ENCODE results near the gene ZNF219.

The ZNF219 gene

DNA sequence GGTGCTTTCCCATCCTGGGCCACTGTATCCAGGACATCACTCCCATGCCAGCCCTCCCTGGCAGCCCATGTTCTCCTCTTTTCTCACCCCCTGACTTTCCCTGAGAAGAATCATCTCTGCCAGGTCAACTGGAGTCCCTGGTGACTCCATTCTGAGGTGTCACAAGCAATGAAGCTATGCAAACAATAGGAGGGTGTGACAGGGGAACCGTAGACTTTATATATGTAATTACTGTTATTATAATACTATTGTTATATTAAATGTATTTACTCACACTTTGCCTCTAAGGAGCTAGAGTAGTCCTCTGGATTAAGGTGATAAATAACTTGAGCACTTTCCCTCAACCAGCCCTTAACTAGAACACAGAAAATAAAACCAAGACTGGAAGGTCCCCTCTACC lies 9.2 kb downstream of the ZNF219 start:
- DNase-seq (ENCODE audit: extremely low spot score, insufficient read length, low read depth) (no peak), FAIRE-seq (no peak)

DNA sequence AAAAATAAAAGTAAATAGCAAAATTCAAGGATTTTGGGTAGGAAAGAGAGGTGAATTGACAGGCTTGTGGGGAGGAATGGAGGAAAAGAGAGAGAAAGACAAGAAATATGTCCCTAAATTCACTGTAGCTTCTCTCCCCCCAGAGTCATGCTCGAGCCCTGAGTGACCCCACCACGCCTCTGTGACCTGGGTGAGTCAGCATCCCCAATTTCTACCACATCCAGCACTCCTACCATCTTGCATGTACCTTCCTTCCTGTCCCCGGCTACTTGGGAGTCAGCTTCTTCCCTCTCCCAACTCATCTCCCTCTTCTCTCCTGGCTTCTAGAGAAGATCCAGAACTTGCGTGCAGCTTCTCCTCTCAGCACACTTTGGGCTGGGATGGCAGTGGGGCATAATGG lies 9.8 kb downstream of the ZNF219 start:
- FAIRE-seq (no peak), DNase-seq (ENCODE audit: extremely low spot score, insufficient read length, low read depth) (no peak)

DNA sequence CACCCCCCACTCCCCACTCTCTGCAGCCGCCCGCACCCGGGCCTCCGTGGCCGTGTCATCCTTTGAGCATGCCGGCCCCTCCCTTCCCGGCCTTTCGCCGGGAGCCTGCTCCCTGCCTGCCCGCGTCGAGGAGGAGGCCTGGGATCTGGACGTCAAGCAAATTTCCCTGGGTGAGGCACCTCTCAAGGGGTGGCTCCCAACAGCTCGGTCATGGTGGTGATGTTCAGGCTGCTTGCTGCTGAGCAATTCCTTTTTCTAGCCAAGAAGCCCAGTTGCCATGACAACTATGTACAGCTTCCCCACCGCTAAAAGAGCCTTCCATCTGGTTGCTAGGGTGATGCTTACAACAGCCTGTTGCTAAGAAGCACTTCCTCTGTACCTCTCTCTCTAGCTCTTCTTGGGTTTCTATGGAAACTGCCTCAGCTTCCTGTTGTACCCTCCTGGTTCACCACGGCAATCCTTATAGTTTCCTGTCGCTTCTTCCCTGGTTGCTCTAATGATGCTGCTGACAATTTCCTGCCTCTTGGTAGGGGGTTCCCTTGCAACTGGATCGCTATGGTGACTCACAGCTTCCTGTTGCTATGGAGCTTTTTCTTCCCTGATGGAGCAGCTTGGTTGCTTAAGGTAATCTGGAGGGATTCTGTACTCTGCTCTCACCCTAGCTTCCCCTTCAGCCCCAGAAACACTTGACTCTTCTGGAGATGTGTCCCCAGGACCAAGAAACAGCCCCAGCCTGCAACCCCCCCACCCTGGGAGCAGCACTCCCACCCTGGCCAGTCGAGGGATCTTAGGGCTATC lies 11.0 kb downstream of the ZNF219 start:
- FAIRE-seq (peak; percentile 75), DNase-seq (ENCODE audit: extremely low spot score, insufficient read length, low read depth) (no peak)

DNA sequence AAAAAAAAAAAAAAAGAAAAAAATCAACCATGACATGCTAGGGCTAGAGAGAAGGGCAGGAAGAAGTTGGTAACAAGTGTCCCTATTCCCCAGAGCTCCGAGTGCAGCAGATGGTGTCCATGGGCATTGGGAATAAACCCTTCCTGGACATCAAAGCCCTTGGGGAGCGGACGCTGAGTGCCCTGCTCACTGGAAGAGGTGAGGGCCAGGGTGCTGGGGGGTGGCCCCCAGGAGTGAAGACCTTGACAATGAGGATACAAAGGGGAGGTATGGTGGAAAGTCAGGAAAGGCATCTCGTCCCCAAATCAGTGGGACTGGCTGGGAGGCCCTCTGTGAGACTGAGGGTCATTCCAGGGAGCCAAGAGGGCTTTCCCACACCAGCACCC lies 11.6 kb downstream of the ZNF219 start:
- DNase-seq (ENCODE audit: extremely low spot score, insufficient read length, low read depth) = no peak
- FAIRE-seq = no peak

DNA sequence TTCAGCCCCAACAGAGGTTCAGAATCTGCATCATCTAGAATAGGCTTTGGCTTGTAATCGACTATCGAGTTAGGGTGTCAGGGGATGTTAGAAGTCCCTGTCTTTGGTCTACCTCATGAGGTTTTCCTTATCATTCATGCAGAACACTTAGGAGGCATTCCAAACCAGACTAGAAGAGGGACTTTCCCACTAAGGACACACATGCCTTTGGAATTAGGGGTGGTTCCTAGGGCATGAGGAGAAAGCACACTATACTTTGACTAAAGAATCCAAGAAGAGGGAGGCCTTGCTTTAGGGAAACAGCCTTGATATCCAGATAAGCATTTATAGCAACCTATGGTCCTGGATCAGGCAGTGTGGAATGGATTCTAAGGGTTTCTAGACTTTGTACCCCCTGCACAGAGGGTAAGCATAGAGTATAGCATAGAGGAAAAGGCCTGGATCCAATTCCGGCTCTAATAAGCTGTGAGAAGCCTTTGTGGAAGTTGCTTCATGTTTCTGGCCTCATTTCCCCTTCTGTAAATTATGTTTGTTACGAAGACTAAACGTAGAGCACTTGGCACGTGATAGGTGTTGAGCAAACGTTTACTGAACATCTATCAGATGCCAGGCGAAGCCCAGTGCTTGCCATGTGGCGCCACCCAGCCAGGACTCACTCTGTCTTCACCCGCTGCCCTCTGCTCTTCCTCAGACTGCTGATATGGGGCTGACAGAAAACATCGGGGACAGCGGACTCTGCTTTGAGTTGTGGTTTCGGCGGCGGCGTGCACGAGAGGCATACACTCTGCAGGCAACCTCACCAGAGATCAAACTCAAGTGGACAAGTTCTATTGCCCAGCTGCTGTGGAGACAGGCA lies 13.2 kb downstream of the ZNF219 start:
- DNase-seq (ENCODE audit: extremely low spot score, insufficient read length, low read depth) = no peak
- FAIRE-seq = no peak

DNA sequence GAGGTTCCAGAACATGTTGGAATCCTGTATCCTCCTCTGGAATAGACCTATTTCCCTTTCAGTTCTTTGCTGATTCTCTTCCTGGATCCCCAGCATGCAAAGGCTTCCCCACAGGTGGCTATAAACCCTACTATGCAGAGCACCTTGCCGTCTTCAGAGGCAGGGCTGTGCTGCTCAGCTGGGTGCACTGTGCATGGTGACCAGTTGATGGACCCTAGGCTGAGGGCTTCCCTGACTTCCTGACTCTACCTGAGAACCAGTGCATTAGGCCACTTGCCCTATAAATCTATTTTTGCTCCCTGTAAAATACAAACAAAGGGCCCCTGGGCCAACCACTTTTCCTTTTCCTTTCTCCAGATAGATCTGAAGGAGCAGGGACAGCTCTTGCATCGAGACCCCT lies 14.1 kb downstream of the ZNF219 start:
- DNase-seq (ENCODE audit: extremely low spot score, insufficient read length, low read depth) (no peak), FAIRE-seq (no peak)

DNA sequence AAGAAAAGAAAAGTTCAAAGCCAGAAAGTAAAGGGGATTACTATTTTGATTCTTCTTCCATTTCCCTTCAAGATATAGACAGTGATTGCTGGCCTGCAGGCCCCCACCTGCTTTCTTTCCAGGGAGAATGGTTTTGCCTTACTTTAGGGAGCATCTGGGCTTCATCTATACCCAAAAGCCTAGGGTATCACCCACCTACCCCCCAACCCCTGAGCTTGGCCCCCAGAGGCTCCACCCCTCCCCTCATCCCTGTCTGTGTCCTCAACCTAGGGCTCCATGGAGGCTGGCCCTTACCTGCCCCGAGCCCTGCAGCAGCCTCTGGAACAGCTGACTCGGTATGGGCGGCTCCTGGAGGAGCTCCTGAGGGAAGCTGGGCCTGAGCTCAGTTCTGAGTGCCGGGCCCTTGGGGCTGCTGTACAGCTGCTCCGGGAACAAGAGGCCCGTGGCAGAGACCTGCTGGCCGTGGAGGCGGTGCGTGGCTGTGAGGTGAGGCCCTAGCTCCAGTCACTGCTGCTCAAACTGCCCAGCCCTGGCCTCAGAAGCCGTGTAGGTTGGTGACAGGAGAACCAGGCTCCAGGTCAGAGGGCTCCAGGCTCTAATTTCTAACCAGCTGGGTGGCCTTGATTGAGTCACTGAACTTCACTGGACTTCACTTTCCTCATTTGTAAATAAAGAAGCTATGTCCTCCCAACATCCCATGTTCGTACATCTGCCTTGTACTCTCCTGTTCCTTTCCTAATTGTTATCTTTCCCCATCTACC lies 14.7 kb downstream of the ZNF219 start:
- DNase-seq (ENCODE audit: extremely low spot score, insufficient read length, low read depth) (no peak), FAIRE-seq (no peak)

DNA sequence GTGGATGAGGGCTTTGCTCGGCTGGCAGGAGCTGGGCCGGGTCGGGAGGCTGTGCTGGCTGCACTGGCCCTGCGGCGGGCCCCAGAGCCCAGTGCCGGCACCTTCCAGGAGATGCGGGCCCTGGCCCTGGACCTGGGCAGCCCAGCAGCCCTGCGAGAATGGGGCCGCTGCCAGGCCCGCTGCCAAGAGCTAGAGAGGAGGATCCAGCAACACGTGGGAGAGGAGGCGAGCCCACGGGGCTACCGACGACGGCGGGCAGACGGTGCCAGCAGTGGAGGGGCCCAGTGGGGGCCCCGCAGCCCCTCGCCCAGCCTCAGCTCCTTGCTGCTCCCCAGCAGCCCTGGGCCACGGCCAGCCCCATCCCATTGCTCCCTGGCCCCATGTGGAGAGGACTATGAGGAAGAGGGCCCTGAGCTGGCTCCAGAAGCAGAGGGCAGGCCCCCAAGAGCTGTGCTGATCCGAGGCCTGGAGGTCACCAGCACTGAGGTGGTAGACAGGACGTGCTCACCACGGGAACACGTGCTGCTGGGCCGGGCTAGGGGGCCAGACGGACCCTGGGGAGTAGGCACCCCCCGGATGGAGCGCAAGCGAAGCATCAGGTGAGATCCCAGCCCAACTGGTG lies 16.8 kb downstream of the ZNF219 start:
- FAIRE-seq (no peak), DNase-seq (ENCODE audit: extremely low spot score, insufficient read length, low read depth) (no peak)

DNA sequence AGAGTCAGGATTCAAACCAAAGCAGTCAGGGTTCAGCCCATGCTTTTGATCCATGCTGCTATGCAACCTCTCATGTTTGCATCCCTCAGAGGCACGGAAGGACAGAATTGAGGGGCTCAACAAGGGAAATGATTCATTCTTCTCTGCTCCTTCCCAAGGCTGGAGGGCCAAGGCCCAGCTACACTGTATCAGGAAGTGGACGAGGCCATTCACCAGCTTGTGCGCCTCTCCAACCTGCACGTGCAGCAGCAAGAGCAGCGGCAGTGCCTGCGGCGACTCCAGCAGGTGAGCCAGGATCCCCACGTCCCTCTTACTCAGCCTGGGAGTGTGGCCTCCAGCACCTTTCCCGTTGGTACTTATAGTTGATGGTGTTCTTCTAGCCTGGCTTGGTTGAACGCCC lies 19.7 kb downstream of the ZNF219 start:
- FAIRE-seq = no peak
- no peak for DNase-seq (ENCODE audit: extremely low spot score, insufficient read length, low read depth)

DNA sequence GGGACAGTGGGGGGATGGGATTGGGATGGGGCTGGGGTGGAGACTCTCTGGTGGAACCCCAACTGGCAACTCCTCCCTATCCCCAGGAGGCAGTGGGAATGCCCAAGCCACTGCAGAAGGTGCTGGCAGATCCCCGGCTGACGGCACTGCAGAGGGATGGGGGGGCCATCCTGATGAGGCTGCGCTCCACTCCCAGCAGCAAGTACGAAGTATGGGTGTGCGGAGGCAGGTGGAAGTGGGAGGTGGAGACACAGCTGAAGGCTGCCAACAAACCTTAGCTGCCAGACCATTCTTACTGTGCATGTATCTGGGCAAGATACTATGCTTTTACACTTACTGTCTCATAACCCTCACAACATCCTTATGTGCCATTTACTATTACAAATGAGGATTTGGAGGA lies 20.2 kb downstream of the ZNF219 start:
- FAIRE-seq = no peak
- no peak for DNase-seq (ENCODE audit: extremely low spot score, insufficient read length, low read depth)

DNA sequence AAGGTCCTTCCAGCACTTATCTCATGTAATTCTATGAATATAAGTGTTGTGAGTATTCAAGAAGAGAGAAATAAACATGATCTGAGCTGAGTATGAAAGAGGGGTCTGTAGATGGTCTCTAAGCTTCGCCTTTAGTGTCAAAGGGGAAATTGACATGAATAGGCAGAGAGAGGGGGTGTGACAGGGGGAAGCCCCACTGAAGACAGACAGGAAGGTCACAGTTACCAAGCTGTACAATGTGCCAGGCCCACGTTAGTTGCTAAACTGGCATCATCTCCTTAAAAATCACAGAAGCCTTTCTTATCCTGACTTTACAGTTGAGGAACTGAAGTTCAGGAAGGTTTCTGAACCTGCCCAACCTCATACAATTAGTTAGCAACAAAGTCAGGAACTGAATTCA lies 20.8 kb downstream of the ZNF219 start:
- no peak for FAIRE-seq
- DNase-seq (ENCODE audit: extremely low spot score, insufficient read length, low read depth) = no peak

DNA sequence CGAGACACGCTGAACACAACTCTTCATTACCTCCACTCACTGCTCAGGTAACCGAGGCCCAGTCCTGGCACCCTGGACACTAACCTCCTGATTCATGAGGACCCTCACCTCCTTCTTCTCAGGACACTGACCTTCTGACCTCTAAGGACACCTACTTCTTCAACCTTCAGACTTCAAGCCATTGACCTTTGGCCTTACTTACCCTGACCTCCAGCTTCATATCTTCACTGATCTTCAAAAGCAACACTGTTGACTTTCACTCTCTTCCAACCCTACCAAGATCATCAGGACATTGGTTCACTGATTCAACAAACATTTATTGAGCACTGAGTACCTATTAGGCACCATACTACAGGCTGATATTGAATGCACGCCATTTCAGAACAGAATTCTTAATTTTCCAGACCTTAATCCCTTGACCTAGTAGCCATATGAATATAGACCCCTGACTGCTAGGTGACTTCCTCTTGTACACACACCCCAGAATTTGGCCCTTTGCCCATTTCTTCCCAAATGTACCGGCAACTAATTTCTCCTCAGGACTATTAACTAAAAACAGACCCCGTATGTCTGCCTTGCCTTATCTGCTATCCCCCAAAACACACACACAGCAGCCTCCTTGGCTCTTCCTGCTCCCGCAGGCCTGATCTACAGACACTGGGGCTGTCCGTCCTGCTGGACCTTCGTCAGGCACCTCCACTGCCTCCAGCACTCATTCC lies 22.6 kb downstream of the ZNF219 start:
- DNase-seq (ENCODE audit: extremely low spot score, insufficient read length, low read depth) (no peak), FAIRE-seq (no peak)

DNA sequence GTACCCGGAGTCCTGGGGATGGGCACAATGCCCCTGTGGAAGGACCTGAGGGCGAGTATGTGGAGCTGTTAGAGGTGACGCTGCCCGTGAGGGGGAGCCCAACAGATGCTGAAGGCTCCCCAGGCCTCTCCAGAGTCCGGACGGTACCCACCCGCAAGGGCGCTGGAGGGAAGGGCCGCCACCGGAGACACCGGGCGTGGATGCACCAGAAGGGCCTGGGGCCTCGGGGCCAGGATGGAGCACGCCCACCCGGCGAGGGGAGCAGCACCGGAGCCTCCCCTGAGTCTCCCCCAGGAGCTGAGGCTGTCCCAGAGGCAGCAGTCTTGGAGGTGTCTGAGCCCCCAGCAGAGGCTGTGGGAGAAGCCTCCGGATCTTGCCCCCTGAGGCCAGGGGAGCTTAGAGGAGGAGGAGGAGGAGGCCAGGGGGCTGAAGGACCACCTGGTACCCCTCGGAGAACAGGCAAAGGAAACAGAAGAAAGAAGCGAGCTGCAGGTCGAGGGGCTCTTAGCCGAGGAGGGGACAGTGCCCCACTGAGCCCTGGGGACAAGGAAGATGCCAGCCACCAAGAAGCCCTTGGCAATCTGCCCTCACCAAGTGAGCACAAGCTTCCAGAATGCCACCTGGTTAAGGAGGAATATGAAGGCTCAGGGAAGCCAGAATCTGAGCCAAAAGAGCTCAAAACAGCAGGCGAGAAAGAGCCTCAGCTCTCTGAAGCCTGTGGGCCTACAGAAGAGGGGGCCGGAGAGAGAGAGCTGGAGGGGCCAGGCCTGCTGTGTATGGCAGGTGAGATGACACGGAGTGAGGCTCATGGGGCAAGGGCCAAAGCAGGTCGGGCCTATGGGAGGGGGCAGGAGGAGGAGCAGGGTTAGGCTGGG lies 23.8 kb downstream of the ZNF219 start:
- no peak for DNase-seq (ENCODE audit: extremely low spot score, insufficient read length, low read depth)
- FAIRE-seq = no peak

DNA sequence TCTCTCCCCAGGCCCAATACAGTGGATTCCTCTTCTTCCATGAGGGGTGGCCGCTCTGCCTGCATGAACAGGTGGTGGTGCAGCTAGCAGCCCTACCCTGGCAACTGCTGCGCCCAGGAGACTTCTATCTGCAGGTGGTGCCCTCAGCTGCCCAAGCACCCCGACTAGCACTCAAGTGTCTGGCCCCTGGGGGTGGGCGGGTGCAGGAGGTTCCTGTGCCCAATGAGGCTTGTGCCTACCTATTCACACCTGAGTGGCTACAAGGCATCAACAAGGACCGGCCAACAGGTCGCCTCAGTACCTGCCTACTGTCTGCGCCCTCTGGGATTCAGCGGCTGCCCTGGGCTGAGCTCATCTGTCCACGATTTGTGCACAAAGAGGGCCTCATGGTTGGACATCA lies 24.5 kb downstream of the ZNF219 start:
- DNase-seq (ENCODE audit: extremely low spot score, insufficient read length, low read depth) = no peak
- FAIRE-seq = no peak

DNA sequence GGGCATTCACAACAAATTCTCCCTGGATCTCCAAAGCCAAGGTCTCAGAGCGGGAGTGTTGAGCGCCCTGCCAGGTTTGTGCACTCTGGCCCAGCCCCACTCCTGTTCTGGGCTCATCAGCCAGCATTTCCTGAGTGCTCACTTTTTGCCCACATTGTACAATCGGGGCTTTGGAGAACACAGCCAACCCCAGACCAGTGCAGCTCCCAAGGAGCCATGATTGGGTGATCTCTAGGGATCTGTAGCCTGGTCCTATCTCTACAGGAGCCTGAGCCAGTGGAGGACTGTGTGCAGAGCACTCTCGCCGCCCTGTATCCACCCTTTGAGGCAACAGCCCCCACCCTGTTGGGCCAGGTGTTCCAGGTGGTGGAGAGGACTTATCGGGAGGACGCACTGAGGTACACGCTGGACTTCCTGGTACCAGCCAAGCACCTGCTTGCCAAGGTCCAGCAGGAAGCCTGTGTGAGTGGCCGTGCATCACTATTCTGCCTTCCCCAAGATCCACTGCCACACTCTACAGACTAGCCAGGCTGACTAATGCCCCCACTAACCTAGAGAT lies 25.6 kb downstream of the ZNF219 start:
- FAIRE-seq (no peak), DNase-seq (ENCODE audit: extremely low spot score, insufficient read length, low read depth) (no peak)

DNA sequence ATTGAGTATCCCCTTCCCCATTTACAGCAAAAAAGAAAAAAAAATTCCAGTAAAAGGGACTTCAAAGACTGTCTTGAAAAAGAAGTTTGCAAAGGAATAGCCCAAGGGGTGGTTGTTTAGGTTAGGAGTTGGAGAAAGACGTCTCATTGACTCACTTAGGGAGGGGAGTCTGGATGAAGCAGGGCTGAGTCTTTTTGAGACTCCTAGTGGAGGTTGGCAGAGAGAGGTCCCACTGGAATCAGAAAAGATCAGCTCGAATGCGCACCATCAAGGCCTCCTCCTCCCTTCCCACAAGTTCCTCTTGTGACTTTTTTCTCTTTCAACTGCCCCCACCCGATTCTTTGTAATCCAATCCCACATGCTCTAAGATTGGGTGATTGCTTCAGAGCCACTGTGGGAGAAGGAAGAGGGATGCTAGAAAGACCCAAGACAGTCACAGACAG lies 26.4 kb downstream of the ZNF219 start:
- FAIRE-seq (no peak), DNase-seq (ENCODE audit: extremely low spot score, insufficient read length, low read depth) (no peak)

DNA sequence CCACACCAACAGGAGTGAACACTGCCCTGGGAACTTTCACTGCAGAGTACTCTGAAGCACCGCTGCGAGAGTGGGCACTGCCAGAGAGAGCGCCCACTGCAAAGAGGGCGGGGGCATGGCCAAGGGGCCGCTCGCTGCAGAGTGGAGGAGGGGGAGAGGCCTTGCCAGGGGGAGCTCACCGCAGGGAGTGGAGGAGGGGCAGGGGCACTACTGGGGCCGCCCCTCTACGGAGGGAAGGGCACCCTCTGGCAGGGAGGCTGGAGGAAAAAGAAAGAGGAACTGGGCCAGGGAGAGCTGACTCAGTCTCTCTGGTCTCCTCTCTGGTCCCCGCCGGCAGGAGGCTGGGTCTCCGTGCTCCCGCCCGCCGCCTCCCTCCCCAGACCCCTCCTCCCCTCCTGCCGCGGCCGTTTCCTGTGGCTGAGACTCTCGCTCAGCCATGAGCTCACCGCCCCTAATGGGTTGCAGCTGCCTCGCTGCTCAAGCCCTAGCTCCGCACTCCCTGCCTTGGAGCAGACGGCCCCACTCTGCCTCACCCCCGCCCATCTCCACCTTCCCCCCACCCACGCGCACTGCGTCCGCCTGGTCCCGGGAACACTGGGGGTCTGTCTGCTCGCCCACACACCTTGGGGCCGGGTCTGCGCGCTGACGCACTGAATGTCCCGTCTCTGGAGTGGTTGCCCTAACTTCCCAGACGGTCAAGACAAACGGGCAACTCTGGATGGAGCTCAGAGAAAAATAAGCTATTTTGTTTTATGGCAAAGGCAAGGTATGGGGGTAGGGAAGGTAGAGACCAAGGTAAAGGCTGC lies 27.0 kb downstream of the ZNF219 start:
- DNase-seq (ENCODE audit: extremely low spot score, insufficient read length, low read depth) = peak; percentile 73
- FAIRE-seq = peak; percentile 86

Data from GM18507 (cell line).